Panc1 (cell line): Measurements from ENCODE around the gene NCAM1. TPM values are rescaled to one million over a fixed set of nuclear protein-coding genes. Genes with fewer than 3 reads are reported as not detected.

Experiments used
- ATAC-seq: fragments of 200-7000 bp; cut with Tn5 transposase; 2 replicates; pipeline ENCODE4 v1.9.1; 2020; ENCODE audit warnings: mild to moderate bottlenecking, moderate library complexity
- BruUV-seq: library from RNA; stranded (reverse); fragments of 400-500 nt; replicated peaks from 2 replicates; lab custom pipeline; 2021; lab: Mats Ljungman, UMichigan
- CTCF ChIA-PET: fragments of 300-600 bp; sonication (Branson Sonifier 250); formaldehyde crosslinking; loops from one replicate; lab custom pipeline; 2022; ENCODE audit warnings: antibody characterized with exemption; lab: Charles Lee
- POLR2A ChIA-PET: fragments of 300-600 bp; sonication (Branson Sonifier 250); formaldehyde crosslinking; loops from one replicate; lab custom pipeline; 2022; ENCODE audit warnings: antibody characterized with exemption; lab: Charles Lee
- DNase-seq: peaks from one replicate; pipeline ENCODE4 v3.0.0-alpha.2; 2010; ENCODE audit warnings: low read depth, low spot score
- H3K27ac ChIP-seq: 2 replicates; pipeline ENCODE4 v1.5.1; 2011; ENCODE audit warnings: mild to moderate bottlenecking, low read length, inconsistent platforms
- H3K27me3 ChIP-seq: fragments of 200-500 bp; sonication (Bioruptor generic); 2 replicates; pipeline ENCODE4 v1.6.0; 2014; ENCODE audit warnings: low read length, inconsistent platforms; ENCODE audit not compliant: control insufficient read depth, insufficient read depth
- H3K36me3 ChIP-seq: fragments of 200-500 bp; sonication (Bioruptor generic); 2 replicates; pipeline ENCODE4 v1.5.1; 2014; ENCODE audit warnings: inconsistent platforms, mild to moderate bottlenecking, low read length, moderate library complexity; ENCODE audit not compliant: control insufficient read depth, insufficient read depth
- H3K4me1 ChIP-seq: 2 replicates; pipeline ENCODE4 v1.5.1; 2011; ENCODE audit warnings: inconsistent platforms, mild to moderate bottlenecking, low read length, moderate library complexity; ENCODE audit not compliant: control insufficient read depth, insufficient read depth
- H3K4me3 ChIP-seq, 2 experiments: 2 replicates each; pipeline ENCODE4 v1.5.1; 2011 to 2012; ENCODE audit warnings: low read depth in 2 of 2, low read length in 2 of 2, mild to moderate bottlenecking in 2 of 2, inconsistent platforms in 1 of 2, moderate library complexity in 1 of 2
- H3K9me3 ChIP-seq: fragments of 200-500 bp; sonication (Bioruptor generic); 2 replicates; pipeline ENCODE4 v1.5.1; 2014; ENCODE audit warnings: low read depth, mild to moderate bottlenecking, inconsistent platforms, low read length, moderate library complexity; ENCODE audit not compliant: control insufficient read depth, insufficient read depth
- POLR2AphosphoS5 ChIP-seq: IDR thresholded peaks from 2 replicates; pipeline ENCODE4 v1.6.1; 2012; ENCODE audit warnings: mild to moderate bottlenecking, low read depth, low read length, moderate library complexity
- REST ChIP-seq, 2 experiments: IDR thresholded peaks; 2 replicates each; pipeline ENCODE4 v1.6.1; 2011 to 2012; ENCODE audit warnings: low read depth in 2 of 2, control low read depth in 1 of 2, low read length in 1 of 2, mild to moderate bottlenecking in 1 of 2, moderate library complexity in 1 of 2; ENCODE audit not compliant: insufficient read depth in 1 of 2
- SIN3A ChIP-seq: IDR thresholded peaks from 2 replicates; pipeline ENCODE4 v1.6.1; 2012; ENCODE audit warnings: low read depth, mild to moderate bottlenecking, low read length, moderate library complexity, borderline replicate concordance; ENCODE audit not compliant: insufficient read depth
- TCF7L2 ChIP-seq: IDR thresholded peaks from 2 replicates; pipeline ENCODE4 v1.6.1; 2011; ENCODE audit warnings: mild to moderate bottlenecking, low read depth, low read length, inconsistent platforms
- in situ Hi-C: cut with HindIII; loops from 2 replicates; pipeline ENCODE4 v1.10.0; 2016; ENCODE audit warnings: low sequenced_read_pairs, low pct_unique_long_range_greater_than_20kb
- intact Hi-C: fragments of 100-400 bp; cut with micrococcal nuclease; formaldehyde crosslinking; loops from one replicate; pipeline ENCODE4 v1.10.0; 2022; ENCODE audit not compliant: unreplicated experiment
- total RNA-seq: library from RNA; stranded (reverse); gene quantifications from one replicate; pipeline ENCODE4 v1.2.1, GENCODE V29; 2021; ENCODE audit not compliant: unreplicated experiment
- TF ChIP-seq, protein P1 (sequence below): fragments of 450-650 bp; IDR thresholded peaks from 2 replicates; pipeline ENCODE4 v1.5.1; 2017; ENCODE audit warnings: mild to moderate bottlenecking

The NCAM1 gene
- total RNA-seq, 1 experiment from 2014 or later = 0.18 TPM

DNA sequence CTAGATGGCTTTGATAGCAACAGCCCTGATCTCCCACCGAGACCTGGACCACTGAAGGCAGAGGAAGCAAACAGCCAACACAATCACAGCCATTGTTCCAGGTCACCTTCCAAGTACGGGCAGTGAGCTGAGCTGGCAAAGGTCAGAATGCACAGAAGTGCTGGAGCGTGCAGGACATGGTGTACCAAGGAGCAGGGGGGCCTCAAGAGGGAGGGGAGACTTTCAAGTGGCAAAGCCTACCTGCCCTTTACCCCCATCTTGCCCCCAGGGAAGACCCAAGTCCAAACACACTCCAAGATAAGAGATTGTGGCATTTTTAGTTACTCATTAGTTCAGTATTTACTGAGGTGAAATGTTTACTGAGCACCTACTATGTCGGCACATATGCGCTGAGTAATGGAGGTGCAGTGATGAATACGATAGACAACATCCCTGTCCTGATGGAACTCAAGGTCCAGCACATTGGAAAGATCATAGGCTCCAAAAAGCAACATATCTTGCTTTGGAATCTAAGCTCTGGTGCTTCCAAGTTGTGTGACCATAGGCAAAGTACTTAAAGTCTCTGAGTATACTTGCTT, 327.2 kb downstream of the NCAM1 start:
- no peaks in the 10 kb centered on the region for H3K36me3 ChIP-seq
- no peaks in the 10 kb centered on the region for H3K4me1 ChIP-seq
- intact Hi-C loops = loop anchor here (2.0 to 10.0 kb wide), 4 partner anchors 491 to 1064 kb away; partner anchors contain the start of gene PTS
- DNase-seq (no peak), ATAC-seq (no peak)
- in situ Hi-C loops = no loop called here
- no peak for TF ChIP-seq REST (IDR thresholded peaks at IDR 0.05; ENCODE audit: insufficient read depth in 1 of 2, low read depth in 2 of 2, low read length in 1 of 2)
- no peak overlapping the region for H3K27ac ChIP-seq
- no peaks in the 10 kb centered on the region for H3K9me3 ChIP-seq
- H3K4me3 ChIP-seq = no peak overlapping the region
- no TSS peak for BruUV-seq
- ChIA-PET CTCF (interaction anchor here (1.9 kb wide), 1 partner anchor 490 kb away, joined by 4 read pairs; no protein-coding TSS in a partner anchor), POLR2A (no interaction called here)
- H3K27me3 ChIP-seq = no peaks in the 10 kb centered on the region; the same call in 1 of the 2 replicates

GRCh38 chr11:113289431-113290187, 328.4 kb downstream of the NCAM1 start:
- intact Hi-C loops (loop anchor here (2.0 to 10.0 kb wide), 4 partner anchors 492 to 1065 kb away; partner anchors contain the start of gene PTS), in situ Hi-C loops (no loop called here)
- ATAC-seq (peak; percentile 89), DNase-seq (peak; percentile 53)
- H3K36me3 ChIP-seq = no peaks in the 10 kb centered on the region
- no peak overlapping the region for H3K27ac ChIP-seq
- H3K4me1 ChIP-seq = no peaks in the 10 kb centered on the region
- no peak overlapping the region for H3K4me3 ChIP-seq
- ChIA-PET POLR2A (no interaction called here), CTCF (interaction anchor here (0.6 to 1.9 kb wide), 6 partner anchors 131 to 1001 kb away, joined by 3 to 11 read pairs (median 4); partner anchors contain the start of gene ZW10)
- TF ChIP-seq SIN3A = no peak
- no peak for TF ChIP-seq REST (IDR thresholded peaks at IDR 0.05; ENCODE audit: insufficient read depth in 1 of 2, low read depth in 2 of 2, low read length in 1 of 2)
- TF ChIP-seq, protein P1, sequence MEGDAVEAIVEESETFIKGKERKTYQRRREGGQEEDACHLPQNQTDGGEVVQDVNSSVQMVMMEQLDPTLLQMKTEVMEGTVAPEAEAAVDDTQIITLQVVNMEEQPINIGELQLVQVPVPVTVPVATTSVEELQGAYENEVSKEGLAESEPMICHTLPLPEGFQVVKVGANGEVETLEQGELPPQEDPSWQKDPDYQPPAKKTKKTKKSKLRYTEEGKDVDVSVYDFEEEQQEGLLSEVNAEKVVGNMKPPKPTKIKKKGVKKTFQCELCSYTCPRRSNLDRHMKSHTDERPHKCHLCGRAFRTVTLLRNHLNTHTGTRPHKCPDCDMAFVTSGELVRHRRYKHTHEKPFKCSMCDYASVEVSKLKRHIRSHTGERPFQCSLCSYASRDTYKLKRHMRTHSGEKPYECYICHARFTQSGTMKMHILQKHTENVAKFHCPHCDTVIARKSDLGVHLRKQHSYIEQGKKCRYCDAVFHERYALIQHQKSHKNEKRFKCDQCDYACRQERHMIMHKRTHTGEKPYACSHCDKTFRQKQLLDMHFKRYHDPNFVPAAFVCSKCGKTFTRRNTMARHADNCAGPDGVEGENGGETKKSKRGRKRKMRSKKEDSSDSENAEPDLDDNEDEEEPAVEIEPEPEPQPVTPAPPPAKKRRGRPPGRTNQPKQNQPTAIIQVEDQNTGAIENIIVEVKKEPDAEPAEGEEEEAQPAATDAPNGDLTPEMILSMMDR = peak; percentile 96
- no peak for TF ChIP-seq POLR2AphosphoS5
- TF ChIP-seq TCF7L2 = no peak
- no TSS peak for BruUV-seq
- H3K9me3 ChIP-seq = no peaks in the 10 kb centered on the region
- H3K27me3 ChIP-seq = no peaks in the 10 kb centered on the region; the same call in 1 of the 2 replicates
